HL-60 (cell line): ENCODE measurements around the gene PNCK.

Experiments used
- CTCF ChIP-seq: IDR thresholded peaks from one replicate; pipeline ENCODE4 v1.5.1; 2011; ENCODE audit warnings: low read length, control low read depth, inconsistent platforms; ENCODE audit not compliant: insufficient read depth
- GABPA ChIP-seq: IDR thresholded peaks from 2 replicates; pipeline ENCODE4 v1.6.1; 2012; ENCODE audit warnings: low read depth
- POLR2AphosphoS5 ChIP-seq: IDR thresholded peaks from 2 replicates; pipeline ENCODE4 v1.6.1; 2012; ENCODE audit warnings: low read depth
- REST ChIP-seq: IDR thresholded peaks from 2 replicates; pipeline ENCODE4 v1.6.1; 2012; ENCODE audit warnings: low read depth; ENCODE audit not compliant: insufficient replicate concordance
- SPI1 ChIP-seq: IDR thresholded peaks from 2 replicates; pipeline ENCODE4 v1.6.1; 2012; ENCODE audit warnings: low read depth, mild to moderate bottlenecking, borderline replicate concordance

- TF ChIP-seq CTCF (peak; percentile 37), POLR2AphosphoS5 (no peak), GABPA (no peak), REST (no peak), SPI1 (no peak)
Observed at GRCh38 chrX:153651540-153652079, 22.0 kb downstream of the PNCK start.
